Adrenal gland (tissue), 5 donors: ENCODE results near the gene ARHGAP10.

Experiments used
- CTCF ChIP-seq, 6 experiments: fragments of 450-650 bp in 4 of 6; fragments of 200-600 bp in 2 of 6; sonication (generic) in 1 of 6; IDR thresholded peaks; 1 replicate in 5 of 6; 2 replicates in 1 of 6; pipeline versions ENCODE4 v1.5.1 to v1.8.0; 2016 to 2021; ENCODE audit warnings: antibody characterized with exemption in 6 of 6, mild to moderate bottlenecking in 2 of 6, moderate library complexity in 1 of 6
- POLR2A ChIP-seq, 2 donors: fragments of 450-650 bp; IDR thresholded peaks; one replicate each; pipeline ENCODE4 v1.6.1; 2017; ENCODE audit warnings: antibody characterized with exemption in 2 of 2, mild to moderate bottlenecking in 2 of 2, moderate library complexity in 1 of 2
- donor health status: DM: no; HTN: no; CAD: no.

- TF ChIP-seq CTCF (IDR thresholded peaks at IDR 0.05) (no peak), POLR2A (IDR thresholded peaks at IDR 0.05) (no peak)
Observed at GRCh38 chr4:148079961-148080360, 348.1 kb downstream of the ARHGAP10 start.
